Activated gamma-delta T cell treated with Interleukin-2 at 50 U/mL for 16 hours (primary cell): ENCODE measurements around the gene C9orf85.

Source experiments
- DNase-seq: peaks from one replicate; pipeline ENCODE4 v3.0.0-alpha.2; 2020

Gene C9orf85

DNA sequence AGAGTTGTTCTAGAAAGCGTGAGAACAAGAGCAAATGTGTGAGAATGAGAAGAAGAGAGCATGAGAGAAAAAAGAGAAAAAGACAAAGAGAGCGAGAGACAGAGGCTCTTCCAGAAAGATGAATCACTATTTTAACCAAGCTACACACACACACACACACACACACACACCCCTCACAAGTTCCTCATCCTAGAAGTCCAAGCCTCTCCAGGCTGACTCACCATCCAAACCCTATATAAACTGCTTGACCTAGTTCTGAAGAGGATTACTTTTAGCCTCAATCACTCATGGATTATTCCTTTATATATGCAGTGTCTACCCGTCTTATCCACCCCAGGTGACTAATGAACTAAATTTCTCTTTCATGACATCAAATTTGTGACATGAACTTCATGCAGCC, 111.4 kb downstream of the C9orf85 start:
- DNase-seq, result no peak
